B cell (primary cell): ENCODE data around the gene OR52N2. TPM values are rescaled to one million over a fixed set of nuclear protein-coding genes. Genes with fewer than 3 reads are reported as not detected.

Experiments used
- ATAC-seq: fragments of 200-7000 bp; cut with Tn5 transposase; one replicate; pipeline ENCODE4 v1.10.0; 2021; ENCODE audit warnings: low read depth, mild to moderate bottlenecking, moderate number of reproducible peaks, moderate library complexity
- CTCF ChIA-PET: fragments of 350-600 bp; sonication (Branson Sonifier 250); formaldehyde crosslinking; loops from one replicate; lab custom pipeline; 2021; ENCODE audit warnings: antibody characterized with exemption, inconsistent platforms; lab: Charles Lee
- POLR2A ChIA-PET: fragments of 350-600 bp; sonication (Branson Sonifier 250); formaldehyde crosslinking; loops from one replicate; lab custom pipeline; 2021; ENCODE audit warnings: antibody characterized with exemption; lab: Charles Lee
- DNase-seq: peaks from one replicate; pipeline ENCODE4 v3.0.0; 2013
- H2AFZ ChIP-seq: 2 replicates; pipeline ENCODE4 v1.6.1; 2012; ENCODE audit warnings: mild to moderate bottlenecking, low read depth, low read length; ENCODE audit not compliant: insufficient read depth, poor library complexity, severe bottlenecking
- H3K27ac ChIP-seq, 2 donors: 1 replicate in 1 of 2; 2 replicates in 1 of 2; pipeline ENCODE4 v1.5.1; 2012 to 2013; ENCODE audit warnings: low read length in 2 of 2, mild to moderate bottlenecking in 2 of 2, moderate library complexity in 1 of 2
- H3K27me3 ChIP-seq, 4 experiments: fragments of 200-600 bp in 1 of 4; sonication (generic) in 1 of 4; replicated peaks in 1 of 4; 1 replicate in 2 of 4; 2 replicates in 2 of 4; pipeline versions ENCODE4 v1.6.1 to v1.7.0; 2013 to 2016; ENCODE audit warnings: low read length in 3 of 4, mild to moderate bottlenecking in 2 of 4, mixed read lengths in 1 of 4, moderate library complexity in 1 of 4; ENCODE audit not compliant: insufficient read depth in 4 of 4, control insufficient read depth in 3 of 4; ENCODE audit errors: control extremely low read depth in 1 of 4
- H3K36me3 ChIP-seq, 2 experiments: replicated peaks in 1 of 2; 1 replicate in 1 of 2; 2 replicates in 1 of 2; pipeline versions ENCODE4 v1.6.1 to v1.7.1; 2013; ENCODE audit warnings: low read length in 1 of 2; ENCODE audit not compliant: insufficient read depth in 2 of 2, control insufficient read depth in 1 of 2; ENCODE audit errors: control extremely low read depth in 1 of 2, extremely low read depth in 1 of 2
- H3K4me1 ChIP-seq, 2 donors: fragments of 200-600 bp in 1 of 2; sonication (generic) in 1 of 2; 1 replicate in 1 of 2; 2 replicates in 1 of 2; pipeline versions ENCODE4 v1.5.1 to v1.6.1; 2013 to 2017; ENCODE audit warnings: low read length in 2 of 2; ENCODE audit not compliant: control insufficient read depth in 2 of 2, insufficient read depth in 2 of 2
- H3K4me2 ChIP-seq: replicated peaks from 2 replicates; pipeline ENCODE3; 2012; ENCODE audit warnings: mild to moderate bottlenecking, low read depth, low read length; ENCODE audit not compliant: poor library complexity, severe bottlenecking
- H3K4me3 ChIP-seq, 5 experiments: fragments of 200-600 bp in 1 of 5; sonication (generic) in 1 of 5; 1 replicate in 3 of 5; 2 replicates in 2 of 5; pipeline versions ENCODE4 v1.5.1 to v1.7.0; 2011 to 2016; ENCODE audit warnings: low read length in 4 of 5, mild to moderate bottlenecking in 4 of 5, low read depth in 2 of 5, control low read depth in 1 of 5, moderate library complexity in 1 of 5; ENCODE audit not compliant: insufficient read depth in 1 of 5; ENCODE audit errors: control extremely low read depth in 1 of 5, extremely low read depth in 1 of 5
- H3K79me2 ChIP-seq: fragments of 200-600 bp; sonication (generic); one replicate; pipeline ENCODE4 v1.6.0; 2016; ENCODE audit warnings: low read length; ENCODE audit not compliant: control insufficient read depth, insufficient read depth
- H3K9ac ChIP-seq: fragments of 200-600 bp; sonication (generic); 2 replicates; pipeline ENCODE4 v1.6.1; 2017; ENCODE audit warnings: mild to moderate bottlenecking, low read length, moderate library complexity
- H3K9me3 ChIP-seq, 3 donors: one replicate each; pipeline versions ENCODE4 v1.6.1 to v1.7.1; 2013; ENCODE audit warnings: low read length in 2 of 3; ENCODE audit not compliant: control insufficient read depth in 2 of 3, insufficient read depth in 1 of 3; ENCODE audit errors: control extremely low read depth in 1 of 3
- H4K20me1 ChIP-seq: 2 replicates; pipeline ENCODE4 v1.6.0; 2012; ENCODE audit warnings: mild to moderate bottlenecking, low read length; ENCODE audit not compliant: insufficient read depth, control insufficient read depth, poor library complexity, severe bottlenecking
- H3K27ac Mint-ChIP-seq: one replicate; pipeline ENCODE4 v1.8.0; 2021; ENCODE audit warnings: mixed read lengths
- H3K27me3 Mint-ChIP-seq: one replicate; pipeline ENCODE4 v1.8.0; 2021; ENCODE audit warnings: mixed read lengths
- H3K4me1 Mint-ChIP-seq: one replicate; pipeline ENCODE4 v1.8.0; 2021; ENCODE audit warnings: mixed read lengths
- H3K4me3 Mint-ChIP-seq: one replicate; pipeline ENCODE4 v1.8.0; 2021; ENCODE audit warnings: mixed read lengths
- H3K9me3 Mint-ChIP-seq: one replicate; pipeline ENCODE4 v1.8.0; 2022; ENCODE audit warnings: mixed read lengths; ENCODE audit not compliant: insufficient read depth
- EZH2 ChIP-seq: IDR thresholded peaks from 2 replicates; pipeline ENCODE4 v1.6.1; 2012; ENCODE audit warnings: borderline replicate concordance, low read depth, mild to moderate bottlenecking, moderate library complexity, low read length; ENCODE audit not compliant: insufficient read depth, poor library complexity, severe bottlenecking
- WGBS: methylation state at CpG from one replicate; pipeline ENCODE4 v1.1.5; 2013; ENCODE audit warnings: missing lambda C conversion rate; ENCODE audit not compliant: insufficient coverage; 5-methylcytosine and 5-hydroxymethylcytosine counted together
- intact Hi-C: fragments of 100-400 bp; cut with micrococcal nuclease; formaldehyde crosslinking; loops from one replicate; pipeline ENCODE4 v1.10.0; 2022
- polyA plus RNA-seq: library from polyadenylated mRNA; depleted of rRNA; stranded (reverse); fragments of >200 nt; gene quantifications from 2 replicates; pipeline ENCODE4 v1.2.3, GENCODE V29; 2012
- total RNA-seq, 2 donors: library from RNA; stranded (reverse); fragments of 120-200 nt in 1 of 2; gene quantifications; 1 replicate in 1 of 2; 2 replicates in 1 of 2; pipeline versions ENCODE4 v1.2.3 to v1.2.4, GENCODE V29; 2013 to 2022
- TF ChIP-seq, protein P1 (sequence below): fragments of 200-600 bp; IDR thresholded peaks from one replicate; pipeline ENCODE4 v1.8.0; 2022; ENCODE audit warnings: antibody characterized with exemption, mild to moderate bottlenecking

Gene OR52N2
- total and polyA plus RNA-seq, 2 donors (not counting 1 experiment from before 2014, with no cell fraction given) = 1.00 TPM; not detected in 1

- no peaks in the 10 kb centered on the region for H3K79me2 ChIP-seq
- TF ChIP-seq EZH2 = no peak
- TF ChIP-seq, protein P1, sequence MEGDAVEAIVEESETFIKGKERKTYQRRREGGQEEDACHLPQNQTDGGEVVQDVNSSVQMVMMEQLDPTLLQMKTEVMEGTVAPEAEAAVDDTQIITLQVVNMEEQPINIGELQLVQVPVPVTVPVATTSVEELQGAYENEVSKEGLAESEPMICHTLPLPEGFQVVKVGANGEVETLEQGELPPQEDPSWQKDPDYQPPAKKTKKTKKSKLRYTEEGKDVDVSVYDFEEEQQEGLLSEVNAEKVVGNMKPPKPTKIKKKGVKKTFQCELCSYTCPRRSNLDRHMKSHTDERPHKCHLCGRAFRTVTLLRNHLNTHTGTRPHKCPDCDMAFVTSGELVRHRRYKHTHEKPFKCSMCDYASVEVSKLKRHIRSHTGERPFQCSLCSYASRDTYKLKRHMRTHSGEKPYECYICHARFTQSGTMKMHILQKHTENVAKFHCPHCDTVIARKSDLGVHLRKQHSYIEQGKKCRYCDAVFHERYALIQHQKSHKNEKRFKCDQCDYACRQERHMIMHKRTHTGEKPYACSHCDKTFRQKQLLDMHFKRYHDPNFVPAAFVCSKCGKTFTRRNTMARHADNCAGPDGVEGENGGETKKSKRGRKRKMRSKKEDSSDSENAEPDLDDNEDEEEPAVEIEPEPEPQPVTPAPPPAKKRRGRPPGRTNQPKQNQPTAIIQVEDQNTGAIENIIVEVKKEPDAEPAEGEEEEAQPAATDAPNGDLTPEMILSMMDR = no peak
- no peak within 1 kb of the TSS for H3K4me3 ChIP-seq
- DNase-seq (no peak), ATAC-seq (no peak)
- CTCF ChIA-PET = no interaction called here
- POLR2A ChIA-PET = no interaction called here
- no peak within 1 kb of the TSS for H2AFZ ChIP-seq
- Mint-ChIP-seq H3K9me3 (no peaks in the 10 kb centered on the region), H3K4me1 (no peaks in the 10 kb centered on the region), H3K27ac (no peak within 1 kb of the TSS), H3K4me3 (no peak within 1 kb of the TSS), H3K27me3 (peaks cover 4% of the 10 kb centered on the region)
- no peaks in the 10 kb centered on the region for H3K4me1 ChIP-seq
- no peaks in the 10 kb centered on the region for H4K20me1 ChIP-seq
- H3K9me3 ChIP-seq = no peaks in the 10 kb centered on the region
- intact Hi-C loops = no loop called here
- no peak within 1 kb of the TSS for H3K4me2 ChIP-seq
- 46% methylated on average over 3 of the region's 4 CpGs for WGBS
- no peaks in the 10 kb centered on the region for H3K36me3 ChIP-seq
- no peak within 1 kb of the TSS for H3K9ac ChIP-seq
- H3K27ac ChIP-seq = no peak within 1 kb of the TSS
- no peaks in the 10 kb centered on the region for H3K27me3 ChIP-seq
Observed at GRCh38 chr11:5783255-5783654, 25.5 kb upstream of the OR52N2 start, which contains the start of gene OR52N5. TSS of gene OR52N5 (minus strand) at chr11:5783355. CDS start at chr11:5778634, 4,721 bp downstream.

- DNase-seq = no peak
- 93% methylated on average over 3 of the region's 3 CpGs for WGBS
- H3K79me2 ChIP-seq = no peaks in the 10 kb centered on the region
Observed at GRCh38 chr11:5791165-5791564, 17.6 kb upstream of the OR52N2 start, which contains the start of gene OR52N1. TSS of gene OR52N1 (minus strand) at chr11:5791265. CDS start at chr11:5788816, 2,449 bp downstream.

More at GRCh38 chr11:5791165-5791564, 17.6 kb upstream of the OR52N2 start, which contains the start of gene OR52N1:
- Mint-ChIP-seq H3K27ac (no peak within 1 kb of the TSS), H3K4me3 (no peak within 1 kb of the TSS), H3K9me3 (no peaks in the 10 kb centered on the region), H3K27me3 (peaks cover 18% of the 10 kb centered on the region), H3K4me1 (no peaks in the 10 kb centered on the region)
- Histone ChIP-seq H3K4me3 (no peak within 1 kb of the TSS), H3K27ac (no peak within 1 kb of the TSS), H4K20me1 (no peaks in the 10 kb centered on the region), H3K4me1 (no peaks in the 10 kb centered on the region), H2AFZ (no peak within 1 kb of the TSS), H3K36me3 (no peaks in the 10 kb centered on the region), H3K9ac (no peak within 1 kb of the TSS), H3K27me3 (peaks cover 0 to 2% (median 0%) of the 10 kb centered on the region in 4 experiments), H3K4me2 (no peak within 1 kb of the TSS), H3K9me3 (no peaks in the 10 kb centered on the region)
- POLR2A ChIA-PET = no interaction called here
- CTCF ChIA-PET = no interaction called here
- ATAC-seq = no peak
- intact Hi-C loops = no loop called here
- TF ChIP-seq, protein P1 = no peak
- no peak for TF ChIP-seq EZH2
